ENCODE results near the gene NFX1. TPM values are rescaled to one million over a fixed set of nuclear protein-coding genes. Genes with fewer than 3 reads are reported as not detected.
"Not testable (repeated sequence)": the region's sequence is repeated elsewhere in the genome, so short reads cannot be mapped to it uniquely, and the experiment has no call there.

NFX1 gene
- total RNA-seq, 1 donor, result 24.2 TPM

- not testable (repeated sequence) for DNase-seq (ENCODE audit: low read depth); H3K4me3 ChIP-seq (ENCODE audit: low read depth, low read length)
Observed at GRCh38 chr9:33385979-33386640, 95.8 kb downstream of the NFX1 start.

- not testable (repeated sequence) for DNase-seq (ENCODE audit: low read depth); H3K4me3 ChIP-seq (ENCODE audit: low read depth, low read length)
Observed at GRCh38 chr9:33386641-33386996, 96.3 kb downstream of the NFX1 start.

- DNase-seq (ENCODE audit: low read depth); H3K4me3 ChIP-seq (ENCODE audit: low read depth, low read length): not testable (repeated sequence)
Observed at GRCh38 chr9:33386998-33387397, 96.7 kb downstream of the NFX1 start.

- no peak for TF ChIP-seq CTCF (IDR thresholded peaks at IDR 0.05; ENCODE audit: insufficient read depth, low read depth, low read length)
- no peak for DNase-seq (ENCODE audit: low read depth)
- no peak overlapping the region for H3K4me3 ChIP-seq (ENCODE audit: low read depth, low read length)
Observed at GRCh38 chr9:33388110-33388994, 98.0 kb downstream of the NFX1 start.

GRCh38 chr9:33391111-33391771 lies 100.9 kb downstream of the NFX1 start:
- peak overlapping the region; percentile 21 for H3K4me3 ChIP-seq (ENCODE audit: low read depth, low read length)
- peak; percentile 95 for DNase-seq (ENCODE audit: low read depth)

GRCh38 chr9:33392591-33393021 lies 102.3 kb downstream of the NFX1 start:
- DNase-seq (ENCODE audit: low read depth); H3K4me3 ChIP-seq (ENCODE audit: low read depth, low read length): not testable (repeated sequence)

GRCh38 chr9:33393581-33393980 lies 103.3 kb downstream of the NFX1 start:
- no peak for TF ChIP-seq CTCF (IDR thresholded peaks at IDR 0.05; ENCODE audit: insufficient read depth, low read depth, low read length)
- no peak overlapping the region for H3K4me3 ChIP-seq (ENCODE audit: low read depth, low read length)
- no peak for DNase-seq (ENCODE audit: low read depth)

- H3K4me3 ChIP-seq (ENCODE audit: low read depth, low read length); DNase-seq (ENCODE audit: low read depth): not testable (repeated sequence)
Observed at GRCh38 chr9:33393986-33394385, 103.7 kb downstream of the NFX1 start.

GRCh38 chr9:33395159-33395879 lies 105.0 kb downstream of the NFX1 start:
- not testable (repeated sequence) for H3K4me3 ChIP-seq (ENCODE audit: low read depth, low read length); DNase-seq (ENCODE audit: low read depth)

- not testable (repeated sequence) for H3K4me3 ChIP-seq (ENCODE audit: low read depth, low read length); DNase-seq (ENCODE audit: low read depth)
Observed at GRCh38 chr9:33397801-33398200, 107.5 kb downstream of the NFX1 start.

GRCh38 chr9:33399047-33399446 lies 108.7 kb downstream of the NFX1 start:
- not testable (repeated sequence) for DNase-seq (ENCODE audit: low read depth); H3K4me3 ChIP-seq (ENCODE audit: low read depth, low read length)

- not testable (repeated sequence) for DNase-seq (ENCODE audit: low read depth); H3K4me3 ChIP-seq (ENCODE audit: low read depth, low read length)
Observed at GRCh38 chr9:33401809-33402208, 111.5 kb downstream of the NFX1 start.

GRCh38 chr9:33402371-33402770 lies 112.1 kb downstream of the NFX1 start, which contains the start of gene AQP7:
AQP7 (minus strand) TSS chr9:33402568; CDS start chr9:33401262, 1,306 bp downstream.
- not testable (repeated sequence) for H3K4me3 ChIP-seq (ENCODE audit: low read depth, low read length); DNase-seq (ENCODE audit: low read depth)

Measured in fibroblast of villous mesenchyme (primary cell).